Astrocyte (in vitro differentiated cells and primary cell): ENCODE measurements around the gene SKAP2. TPM values are rescaled to one million over a fixed set of nuclear protein-coding genes. Genes with fewer than 3 reads are reported as not detected.

ENCODE experiments used
- DNase-seq: peaks from one replicate; pipeline ENCODE4 v3.0.0-alpha.2; 2010; ENCODE audit warnings: low read depth
- FAIRE-seq: peaks from 2 replicates; lab custom pipeline; 2011; peaks lifted over from hg19 to GRCh38; lab: Jason Lieb, UNC
- H2AFZ ChIP-seq: 2 replicates; pipeline ENCODE4 v1.6.0; 2012; ENCODE audit warnings: low read depth, low read length, inconsistent platforms
- H3K27ac ChIP-seq: 2 replicates; pipeline ENCODE4 v1.5.1; 2011; ENCODE audit warnings: low read depth, low read length, inconsistent platforms
- H3K27me3 ChIP-seq: 2 replicates; pipeline ENCODE4 v1.6.0; 2011; ENCODE audit warnings: low read length, inconsistent platforms; ENCODE audit not compliant: insufficient read depth
- H3K36me3 ChIP-seq: 2 replicates; pipeline ENCODE4 v1.5.1; 2011; ENCODE audit warnings: low read length, inconsistent platforms; ENCODE audit not compliant: insufficient read depth
- H3K4me1 ChIP-seq: 2 replicates; pipeline ENCODE4 v1.5.1; 2011; ENCODE audit warnings: low read length, inconsistent platforms; ENCODE audit not compliant: insufficient read depth
- H3K4me2 ChIP-seq: 2 replicates; pipeline ENCODE4 v1.6.0; 2012; ENCODE audit warnings: low read length, inconsistent platforms
- H3K4me3 ChIP-seq: 2 replicates; pipeline ENCODE4 v1.5.1; 2011; ENCODE audit warnings: low read depth, mild to moderate bottlenecking, low read length, inconsistent platforms; ENCODE audit not compliant: insufficient read depth
- H3K79me2 ChIP-seq: 2 replicates; pipeline ENCODE4 v1.6.0; 2012; ENCODE audit warnings: mild to moderate bottlenecking, low read length, inconsistent platforms; ENCODE audit not compliant: insufficient read depth
- H3K9ac ChIP-seq: 2 replicates; pipeline ENCODE4 v1.6.0; 2012; ENCODE audit warnings: mild to moderate bottlenecking, low read length, inconsistent platforms
- H3K9me3 ChIP-seq: 2 replicates; pipeline ENCODE4 v1.5.1; 2012; ENCODE audit warnings: low read depth, mild to moderate bottlenecking, low read length, inconsistent platforms; ENCODE audit not compliant: insufficient read depth
- H4K20me1 ChIP-seq: 2 replicates; pipeline ENCODE4 v1.6.0; 2012; ENCODE audit warnings: low read length, inconsistent platforms; ENCODE audit not compliant: insufficient read depth
- H3K27ac Mint-ChIP-seq: one replicate; pipeline ENCODE4 v1.8.0; 2021; ENCODE audit warnings: mild to moderate bottlenecking, mixed read lengths; ENCODE audit not compliant: unreplicated experiment
- H3K27me3 Mint-ChIP-seq: one replicate; pipeline ENCODE4 v1.8.0; 2021; ENCODE audit warnings: low read depth, mixed read lengths; ENCODE audit not compliant: unreplicated experiment
- H3K36me3 Mint-ChIP-seq: one replicate; pipeline ENCODE4 v1.8.0; 2021; ENCODE audit warnings: low read depth, mixed read lengths; ENCODE audit not compliant: unreplicated experiment
- H3K4me1 Mint-ChIP-seq: one replicate; pipeline ENCODE4 v1.8.0; 2021; ENCODE audit warnings: low read depth, mixed read lengths; ENCODE audit not compliant: unreplicated experiment
- H3K4me3 Mint-ChIP-seq: one replicate; pipeline ENCODE4 v1.8.0; 2021; ENCODE audit warnings: mild to moderate bottlenecking, moderate library complexity, mixed read lengths; ENCODE audit not compliant: unreplicated experiment
- H3K9me3 Mint-ChIP-seq: one replicate; pipeline ENCODE4 v1.8.0; 2021; ENCODE audit warnings: mild to moderate bottlenecking, mixed read lengths; ENCODE audit not compliant: unreplicated experiment
- CTCF ChIP-seq: IDR thresholded peaks from 2 replicates; pipeline ENCODE4 v1.5.1; 2011; ENCODE audit warnings: low read depth, mild to moderate bottlenecking, inconsistent platforms, low read length, moderate library complexity; ENCODE audit not compliant: insufficient read depth
- EZH2 ChIP-seq: IDR thresholded peaks from 2 replicates; pipeline ENCODE4 v1.6.1; 2012; ENCODE audit warnings: mild to moderate bottlenecking, low read length, inconsistent platforms; ENCODE audit not compliant: insufficient read depth
- total RNA-seq: library from RNA; stranded (reverse); gene quantifications from 2 replicates; pipeline ENCODE4 v1.2.1, GENCODE V29; 2021

The SKAP2 gene
- total RNA-seq, 1 donor from 2014 or later = 10.1 TPM

- DNase-seq = no peak
- Mint-ChIP-seq H3K36me3 (no peaks in the 10 kb centered on the region), H3K4me1 (no peaks in the 10 kb centered on the region), H3K9me3 (no peaks in the 10 kb centered on the region), H3K27ac (no peak overlapping the region), H3K4me3 (no peak overlapping the region), H3K27me3 (no peaks in the 10 kb centered on the region)
- Histone ChIP-seq H2AFZ (no peak overlapping the region), H3K79me2 (no peaks in the 10 kb centered on the region), H3K36me3 (no peaks in the 10 kb centered on the region), H3K4me2 (no peak overlapping the region), H3K4me3 (no peak overlapping the region), H3K9me3 (no peaks in the 10 kb centered on the region), H4K20me1 (no peaks in the 10 kb centered on the region), H3K9ac (no peak overlapping the region), H3K27ac (no peak overlapping the region), H3K27me3 (no peaks in the 10 kb centered on the region), H3K4me1 (no peaks in the 10 kb centered on the region)
- no peak for FAIRE-seq
- TF ChIP-seq EZH2 (no peak), CTCF (no peak)
Observed at GRCh38 chr7:26787701-26788100, 76.7 kb downstream of the SKAP2 start.

GRCh38 chr7:26784118-26784517, 80.3 kb downstream of the SKAP2 start:
- TF ChIP-seq EZH2 = no peak
- TF ChIP-seq CTCF = no peak
- Histone ChIP-seq H3K9ac (no peak overlapping the region), H3K4me3 (no peak overlapping the region), H3K9me3 (no peaks in the 10 kb centered on the region), H3K27ac (no peak overlapping the region), H3K36me3 (no peaks in the 10 kb centered on the region), H2AFZ (no peak overlapping the region), H3K4me2 (no peak overlapping the region), H3K79me2 (no peaks in the 10 kb centered on the region), H3K4me1 (no peaks in the 10 kb centered on the region), H3K27me3 (no peaks in the 10 kb centered on the region), H4K20me1 (no peaks in the 10 kb centered on the region)
- Mint-ChIP-seq H3K9me3 (no peaks in the 10 kb centered on the region), H3K4me3 (no peak overlapping the region), H3K27me3 (no peaks in the 10 kb centered on the region), H3K36me3 (no peaks in the 10 kb centered on the region), H3K27ac (no peak overlapping the region), H3K4me1 (no peaks in the 10 kb centered on the region)
- FAIRE-seq (no peak), DNase-seq (no peak)

GRCh38 chr7:26782501-26782900, 81.9 kb downstream of the SKAP2 start:
- Mint-ChIP-seq H3K4me1 (no peaks in the 10 kb centered on the region), H3K27ac (no peak overlapping the region), H3K36me3 (no peaks in the 10 kb centered on the region), H3K27me3 (no peaks in the 10 kb centered on the region), H3K4me3 (no peak overlapping the region), H3K9me3 (no peaks in the 10 kb centered on the region)
- Histone ChIP-seq H3K27ac (no peak overlapping the region), H3K79me2 (no peaks in the 10 kb centered on the region), H3K36me3 (no peaks in the 10 kb centered on the region), H3K4me1 (no peaks in the 10 kb centered on the region), H3K4me2 (no peak overlapping the region), H4K20me1 (no peaks in the 10 kb centered on the region), H3K9me3 (no peaks in the 10 kb centered on the region), H2AFZ (no peak overlapping the region), H3K4me3 (no peak overlapping the region), H3K27me3 (no peaks in the 10 kb centered on the region), H3K9ac (no peak overlapping the region)
- no peak for DNase-seq
- no peak for FAIRE-seq
- TF ChIP-seq EZH2 (no peak), CTCF (no peak)
